D721Med (cell line): ENCODE data around the gene RIPOR2.
"Not testable (repeated sequence)": the region's sequence is repeated elsewhere in the genome, so short reads cannot be mapped to it uniquely, and the experiment has no call there.

ENCODE experiments used
- DNase-seq: peaks from one replicate; pipeline ENCODE4 v3.0.0; 2011; ENCODE audit warnings: low spot score; ENCODE audit not compliant: insufficient read length
- FAIRE-seq: peaks from 2 replicates; lab custom pipeline; 2011; peaks lifted over from hg19 to GRCh38; lab: Jason Lieb, UNC
- TF ChIP-seq, protein P1 (sequence below): IDR thresholded peaks from 2 replicates; pipeline ENCODE4 v1.5.1; 2012; ENCODE audit warnings: mild to moderate bottlenecking, control low read depth; ENCODE audit not compliant: insufficient read depth; ENCODE audit errors: missing control alignments

The RIPOR2 gene

DNA sequence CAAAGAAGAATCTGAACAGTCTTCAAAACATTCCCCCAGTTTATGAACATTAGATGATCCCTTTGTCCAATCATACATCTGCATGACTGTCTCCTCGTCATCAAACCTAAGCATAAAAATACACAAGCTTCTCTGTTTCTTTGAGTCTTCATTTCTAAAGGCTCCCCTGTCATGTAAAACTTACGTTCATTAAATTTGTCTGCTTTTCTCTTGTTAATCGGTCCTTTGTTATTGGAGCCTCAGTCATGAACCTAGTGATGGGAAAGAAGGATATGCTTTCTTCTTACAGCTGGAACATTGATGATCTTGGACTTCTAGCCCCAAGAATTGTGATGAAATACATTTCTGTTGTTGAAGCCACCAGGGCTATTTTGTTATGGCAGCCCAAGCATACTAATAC, 18.0 kb upstream of the RIPOR2 start:
- no peak for FAIRE-seq
- TF ChIP-seq, protein P1, sequence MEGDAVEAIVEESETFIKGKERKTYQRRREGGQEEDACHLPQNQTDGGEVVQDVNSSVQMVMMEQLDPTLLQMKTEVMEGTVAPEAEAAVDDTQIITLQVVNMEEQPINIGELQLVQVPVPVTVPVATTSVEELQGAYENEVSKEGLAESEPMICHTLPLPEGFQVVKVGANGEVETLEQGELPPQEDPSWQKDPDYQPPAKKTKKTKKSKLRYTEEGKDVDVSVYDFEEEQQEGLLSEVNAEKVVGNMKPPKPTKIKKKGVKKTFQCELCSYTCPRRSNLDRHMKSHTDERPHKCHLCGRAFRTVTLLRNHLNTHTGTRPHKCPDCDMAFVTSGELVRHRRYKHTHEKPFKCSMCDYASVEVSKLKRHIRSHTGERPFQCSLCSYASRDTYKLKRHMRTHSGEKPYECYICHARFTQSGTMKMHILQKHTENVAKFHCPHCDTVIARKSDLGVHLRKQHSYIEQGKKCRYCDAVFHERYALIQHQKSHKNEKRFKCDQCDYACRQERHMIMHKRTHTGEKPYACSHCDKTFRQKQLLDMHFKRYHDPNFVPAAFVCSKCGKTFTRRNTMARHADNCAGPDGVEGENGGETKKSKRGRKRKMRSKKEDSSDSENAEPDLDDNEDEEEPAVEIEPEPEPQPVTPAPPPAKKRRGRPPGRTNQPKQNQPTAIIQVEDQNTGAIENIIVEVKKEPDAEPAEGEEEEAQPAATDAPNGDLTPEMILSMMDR = no peak
- no peak for DNase-seq

DNA sequence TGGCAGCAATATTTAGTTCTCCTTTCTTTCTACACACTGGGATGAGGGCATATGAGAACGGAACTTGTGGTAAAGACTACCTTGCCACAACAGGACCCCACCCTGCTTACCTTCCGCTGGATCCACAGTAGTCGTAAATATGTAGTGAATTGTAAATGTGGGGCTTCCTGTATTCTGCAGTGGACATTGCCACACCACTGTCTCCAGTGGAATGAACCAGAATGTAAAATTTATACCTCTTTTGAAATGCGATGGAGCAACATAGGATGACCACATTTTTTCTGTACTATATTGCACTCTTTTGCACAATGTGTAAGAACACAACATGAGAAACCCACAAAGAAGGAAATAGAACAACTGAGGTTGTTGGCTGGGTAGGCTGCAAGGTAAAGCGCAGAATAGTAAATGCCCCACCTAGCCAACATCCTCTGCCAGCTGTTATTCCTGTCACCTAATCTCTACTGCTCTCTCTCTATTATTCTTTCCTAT, 16.1 kb upstream of the RIPOR2 start:
- no peak for DNase-seq
- TF ChIP-seq, protein P1 = no peak
- FAIRE-seq = no peak

DNA sequence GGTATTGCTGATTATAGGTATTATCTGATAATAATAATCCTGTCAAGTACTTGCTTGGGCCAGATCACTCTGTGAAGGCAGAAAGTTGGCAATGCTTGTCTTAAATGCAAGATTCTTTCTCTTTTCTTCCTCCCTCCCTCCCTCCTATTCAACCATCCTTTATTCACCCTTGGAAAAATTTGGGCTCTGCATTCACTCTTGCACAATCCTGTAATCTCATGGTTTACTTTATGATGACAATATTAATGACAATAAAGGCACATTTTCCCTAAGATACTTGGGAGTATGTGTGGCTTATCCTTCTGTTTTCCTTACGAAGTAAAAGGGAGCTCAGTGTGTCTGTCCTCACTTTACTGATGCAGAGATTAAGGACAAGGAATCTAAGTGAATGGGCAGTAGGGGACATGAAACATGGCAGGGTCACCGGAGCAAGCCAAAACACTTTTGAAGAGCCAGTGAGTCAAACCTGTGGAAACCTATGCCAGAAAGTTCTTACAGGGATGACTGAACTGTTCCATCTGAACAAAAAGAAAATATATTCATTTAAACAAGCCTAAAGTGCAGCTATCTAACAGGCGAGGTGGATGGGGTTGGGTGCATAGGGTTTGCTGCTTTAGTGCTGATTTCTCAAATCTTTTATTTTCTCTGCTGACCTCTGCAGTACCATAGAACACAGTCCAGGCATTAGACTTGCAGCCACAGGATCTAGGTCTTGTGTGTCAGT, 14.6 kb upstream of the RIPOR2 start:
- FAIRE-seq = no peak
- no peak for DNase-seq
- TF ChIP-seq, protein P1 = no peak

DNA sequence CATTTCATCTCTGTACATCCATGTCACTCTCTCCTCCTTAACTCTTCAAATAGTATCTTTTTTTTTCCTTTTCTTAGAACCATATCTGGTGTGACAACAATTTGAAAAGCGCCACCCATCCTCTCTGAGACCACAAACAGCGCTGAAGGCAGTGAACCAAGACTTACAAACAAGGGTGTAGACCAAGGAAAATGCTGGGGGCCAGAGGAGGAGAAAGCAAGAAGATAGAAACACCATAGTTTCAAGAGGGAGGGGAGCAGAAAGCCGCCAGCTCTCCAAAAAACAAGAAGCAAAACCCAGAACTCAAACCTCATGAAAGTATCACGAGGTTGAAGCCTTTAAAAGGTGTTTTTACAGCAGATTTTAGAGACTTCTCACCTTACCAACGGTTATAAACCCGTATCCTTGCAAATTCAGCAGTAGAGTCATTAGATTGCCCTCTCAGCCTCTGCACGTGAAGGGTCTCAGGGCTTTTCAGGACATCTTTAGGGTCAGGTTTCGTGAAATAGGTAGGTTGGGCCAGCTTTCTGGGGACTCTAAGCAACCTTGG, 13.3 kb upstream of the RIPOR2 start:
- DNase-seq (no peak), FAIRE-seq (no peak)
- TF ChIP-seq, protein P1 = no peak

DNA sequence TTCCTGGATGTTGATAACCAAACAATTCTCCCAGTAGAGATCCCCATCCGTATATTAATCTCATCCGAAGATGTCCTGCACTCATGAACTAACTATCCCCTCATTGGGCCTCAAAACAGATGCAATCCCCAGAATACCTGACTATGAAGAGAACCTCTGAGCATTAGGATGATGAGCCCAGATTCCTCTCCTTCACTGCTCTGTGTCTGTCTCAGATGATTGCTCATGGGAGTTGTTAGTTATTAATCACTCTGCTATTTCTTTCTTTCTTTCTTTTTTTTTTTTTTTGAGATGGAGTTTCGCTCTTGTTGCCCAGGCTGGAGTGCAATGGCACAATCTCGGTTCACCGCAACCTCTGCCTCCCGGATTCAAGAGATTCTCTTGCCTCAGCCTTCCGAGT, 12.5 kb upstream of the RIPOR2 start:
- DNase-seq, FAIRE-seq: not testable (repeated sequence)

DNA sequence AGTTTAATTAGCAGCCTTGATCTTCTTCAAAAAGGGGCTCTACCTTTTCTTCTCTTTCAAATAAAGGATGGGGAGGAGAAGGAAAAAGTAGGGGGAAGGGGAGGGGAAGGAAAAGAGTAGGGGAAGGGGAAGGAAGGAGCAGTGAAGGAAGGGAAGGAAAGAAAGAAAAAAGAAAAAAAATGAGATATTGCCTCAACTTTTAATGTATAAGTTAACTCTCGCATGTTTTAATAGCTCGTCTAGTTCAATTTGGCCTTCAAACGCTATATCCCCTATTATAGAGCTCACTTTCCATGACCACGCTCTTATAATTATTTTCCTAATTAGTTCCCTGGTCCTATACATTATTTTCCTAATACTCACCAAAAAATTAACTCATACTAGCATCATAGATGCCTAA, 11.9 kb upstream of the RIPOR2 start:
- TF ChIP-seq, protein P1 = no peak
- no peak for DNase-seq
- no peak for FAIRE-seq

DNA sequence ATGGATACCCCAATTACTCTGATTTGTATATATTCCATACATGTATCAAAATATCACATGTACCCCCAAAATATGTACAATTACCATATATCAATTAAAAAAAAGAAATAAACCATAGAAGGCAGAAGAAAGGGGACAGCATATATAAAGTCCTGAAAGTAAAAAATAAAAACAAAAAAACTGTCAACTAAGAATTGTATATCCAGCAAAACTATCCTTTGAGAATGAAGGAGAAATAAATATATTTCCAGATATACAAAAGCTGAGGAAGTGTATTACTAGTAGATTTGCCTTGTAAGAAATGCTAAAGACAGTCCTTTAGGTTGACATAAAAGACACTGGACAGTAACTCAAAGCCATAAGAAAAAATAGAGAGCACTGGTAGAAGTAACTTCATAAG, 9.3 kb upstream of the RIPOR2 start:
- DNase-seq (no peak), FAIRE-seq (no peak)
- TF ChIP-seq, protein P1 = no peak
